Mesangial cell (primary cell): Measurements from ENCODE around the gene HLA-B. TPM values are rescaled to one million over a fixed set of nuclear protein-coding genes. Genes with fewer than 3 reads are reported as not detected.

Experiments
- total RNA-seq: library from RNA; depleted of rRNA; stranded (reverse); fragments of >200 nt; gene quantifications from 2 replicates; pipeline ENCODE4 v1.2.3, GENCODE V29; 2015

The HLA-B gene
- total RNA-seq: 50.8 and 163 TPM in 2 replicates

DNA sequence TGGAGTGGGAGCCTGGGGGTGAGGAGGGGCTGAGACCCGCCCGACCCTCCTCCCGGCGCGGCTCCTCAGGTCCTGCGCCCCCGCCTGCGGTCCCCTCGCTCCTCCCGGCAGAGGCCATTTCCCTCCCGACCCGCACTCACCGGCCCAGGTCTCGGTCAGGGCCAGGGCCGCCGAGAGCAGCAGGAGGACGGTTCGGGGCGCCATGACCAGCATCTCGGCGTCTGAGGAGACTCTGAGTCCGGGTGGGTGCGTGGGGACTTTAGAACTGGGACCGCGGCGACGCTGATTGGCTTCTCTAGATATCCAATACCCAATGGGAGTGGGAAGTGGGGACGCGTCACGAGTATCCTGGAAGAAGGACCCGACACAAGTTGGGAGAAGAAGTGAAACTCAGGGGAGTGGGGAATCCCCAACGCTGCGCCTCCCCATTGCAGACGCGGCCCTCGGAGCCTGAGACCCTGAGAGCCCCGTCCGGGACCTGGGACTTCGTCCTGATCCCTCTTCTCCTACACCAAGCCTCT is at the start of gene HLA-B:
Gene HLA-B, minus strand, starts transcription at position 234 of the 521 bp plus-strand sequence. Its CDS starts 21 bp downstream, at position 213.

DNA sequence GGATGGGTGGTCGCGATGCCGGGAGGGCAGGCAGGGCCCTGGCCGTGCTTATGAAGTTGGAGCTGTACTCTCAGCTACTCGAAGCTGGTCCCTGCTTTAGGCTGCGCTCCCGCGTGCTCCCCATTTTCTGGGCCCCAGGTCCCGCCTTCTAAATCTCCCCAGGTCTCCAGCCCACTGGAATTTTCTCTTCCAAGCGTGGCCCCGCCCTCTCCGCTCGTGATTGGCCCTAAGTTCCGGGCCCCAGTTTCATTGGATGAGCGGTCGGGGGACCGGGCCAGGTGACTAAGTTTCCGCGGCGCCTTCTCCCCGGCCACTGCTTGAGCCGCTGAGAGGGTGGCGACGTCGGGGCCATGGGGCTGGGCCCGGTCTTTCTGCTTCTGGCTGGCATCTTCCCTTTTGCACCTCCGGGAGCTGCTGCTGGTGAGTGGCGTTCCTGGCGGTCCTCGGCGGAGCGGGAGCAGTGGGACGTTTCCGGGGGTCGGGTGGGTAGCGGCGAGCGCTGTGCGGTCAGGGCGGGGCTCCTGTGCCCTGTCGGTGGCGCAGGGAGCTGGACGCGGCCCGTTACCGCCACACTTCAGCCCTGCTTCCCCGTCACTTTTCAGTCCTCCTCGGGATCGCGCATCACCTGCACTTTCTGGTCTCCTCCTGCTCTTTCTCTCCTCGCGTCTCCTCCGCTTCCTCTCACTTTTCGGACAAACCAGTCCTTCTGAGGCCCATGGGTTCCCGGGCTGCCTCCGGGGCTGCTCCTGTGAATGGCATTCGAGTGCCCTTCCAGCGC is 46.5 kb upstream of the HLA-B start, which contains the start of gene MICA:
Gene MICA, plus strand, starts transcription at position 313 of the 778 bp plus-strand sequence. Its CDS starts 38 bp downstream, at position 351.

Other genes with a start within 250 kb of the HLA-B start
- 0.13 and 2.0 TPM in 2 replicates for gene C6orf15, start 244.6 kb downstream of the HLA-B start, total RNA-seq
- 0.49 and 1.4 TPM in 2 replicates for gene PSORS1C1, start 242.4 kb downstream of the HLA-B start, total RNA-seq
- gene CDSN, start 236.7 kb downstream of the HLA-B start, total RNA-seq: 0.25 TPM in 1 of 2 replicates, not detected in the other
- not detected in 2 replicates for gene PSORS1C2, start 218.1 kb downstream of the HLA-B start, total RNA-seq
- 20.0 and 26.2 TPM in 2 replicates for gene CCHCR1, start 199.4 kb downstream of the HLA-B start, total RNA-seq
- 10.9 and 61.3 TPM in 2 replicates for gene TCF19, start 198.6 kb downstream of the HLA-B start, total RNA-seq
- gene POU5F1, start 186.5 kb downstream of the HLA-B start, total RNA-seq: 4.4 and 7.2 TPM in 2 replicates
- 114 and 130 TPM in 2 replicates for gene HLA-C, start 85.1 kb downstream of the HLA-B start, total RNA-seq
- 29.4 and 71.7 TPM in 2 replicates for gene MICA, start 46.4 kb upstream of the HLA-B start, total RNA-seq
- 7.5 and 28.2 TPM in 2 replicates for gene MICB, start 141.0 kb upstream of the HLA-B start, total RNA-seq
- gene MCCD1, start 171.8 kb upstream of the HLA-B start, total RNA-seq: not detected in 2 replicates
- 416 and 449 TPM in 2 replicates for gene DDX39B, start 184.8 kb upstream of the HLA-B start, total RNA-seq
- 0.63 and 0.98 TPM in 2 replicates for gene ATP6V1G2, start 189.4 kb upstream of the HLA-B start, total RNA-seq
- gene NFKBIL1, start 190.4 kb upstream of the HLA-B start, total RNA-seq: 15.2 and 45.0 TPM in 2 replicates
- gene LTA, start 215.1 kb upstream of the HLA-B start, total RNA-seq: not detected in 2 replicates
- gene TNF, start 218.4 kb upstream of the HLA-B start, total RNA-seq: 1.3 and 5.7 TPM in 2 replicates
- gene LTB, start 225.2 kb upstream of the HLA-B start, total RNA-seq: 1.3 and 2.0 TPM in 2 replicates
- gene LST1, start 229.1 kb upstream of the HLA-B start, total RNA-seq: not detected in 2 replicates
- not detected in 2 replicates for gene NCR3, start 235.8 kb upstream of the HLA-B start, total RNA-seq